IMR-90 (cell line): ENCODE results near the gene ZMIZ1. TPM values are rescaled to one million over a fixed set of nuclear protein-coding genes. Genes with fewer than 3 reads are reported as not detected.

Source experiments
- ATAC-seq: fragments of 200-7000 bp; cut with Tn5 transposase; 2 replicates; pipeline ENCODE4 v1.9.1; 2020; ENCODE audit warnings: low read depth, mild to moderate bottlenecking, moderate library complexity
- BruUV-seq: library from RNA; stranded (reverse); fragments of 400-500 nt; replicated peaks from 2 replicates; lab custom pipeline; 2021; lab: Mats Ljungman, UMichigan
- CTCF ChIA-PET: fragments of 300-600 bp; formaldehyde crosslinking; extraction: SDS; loops from one replicate; lab custom pipeline; 2021; ENCODE audit warnings: antibody characterized with exemption; lab: Yijun Ruan, JAX
- POLR2A ChIA-PET: fragments of 300-600 bp; sonication (Branson Sonifier 250); formaldehyde crosslinking; loops from one replicate; lab custom pipeline; 2022; ENCODE audit warnings: antibody characterized with exemption; ENCODE audit not compliant: unreplicated experiment; lab: Charles Lee
- DNase-seq: peaks from one replicate; pipeline ENCODE4 v3.0.0; 2013
- H2AFZ ChIP-seq: replicated peaks from 2 replicates; pipeline ENCODE3; 2013; ENCODE audit warnings: low read length, mild to moderate bottlenecking; ENCODE audit not compliant: poor library complexity
- H2AK5ac ChIP-seq: 2 replicates; pipeline ENCODE4 v1.6.1; 2013; ENCODE audit warnings: low read depth, low read length, inconsistent platforms
- H2AK9ac ChIP-seq: replicated peaks from 2 replicates; pipeline ENCODE3; 2013; ENCODE audit warnings: mild to moderate bottlenecking, low read depth, low read length, moderate library complexity; ENCODE audit not compliant: poor library complexity
- H2BK120ac ChIP-seq: 2 replicates; pipeline ENCODE4 v1.6.1; 2013; ENCODE audit warnings: low read depth, low read length, inconsistent platforms
- H2BK15ac ChIP-seq: 3 replicates; pipeline ENCODE4 v1.6.1; 2013; ENCODE audit warnings: low read depth, low read length, inconsistent platforms
- H2BK20ac ChIP-seq: 2 replicates; pipeline ENCODE4 v1.6.1; 2013; ENCODE audit warnings: low read depth, mild to moderate bottlenecking, inconsistent platforms, low read length, moderate library complexity
- H2BK5ac ChIP-seq: 2 replicates; pipeline ENCODE4 v1.6.1; 2013; ENCODE audit warnings: mild to moderate bottlenecking, low read depth, low read length, inconsistent platforms; ENCODE audit not compliant: poor library complexity, severe bottlenecking
- H3K14ac ChIP-seq: replicated peaks from 2 replicates; pipeline ENCODE4 v1.6.1; 2013; ENCODE audit warnings: low read depth, low read length, inconsistent platforms
- H3K18ac ChIP-seq: 2 replicates; pipeline ENCODE4 v1.6.1; 2013; ENCODE audit warnings: low read depth, low read length, control low read depth
- H3K23ac ChIP-seq: 2 replicates; pipeline ENCODE4 v1.6.1; 2013; ENCODE audit warnings: low read depth, low read length, inconsistent platforms
- H3K27ac ChIP-seq: 2 replicates; pipeline ENCODE4 v1.5.1; 2013; ENCODE audit warnings: mild to moderate bottlenecking, control low read depth, low read length; ENCODE audit not compliant: insufficient read depth
- H3K27me3 ChIP-seq: 2 replicates; pipeline ENCODE4 v1.6.1; 2013; ENCODE audit warnings: low read length; ENCODE audit not compliant: control insufficient read depth, insufficient read depth
- H3K36me3 ChIP-seq: 2 replicates; pipeline ENCODE4 v1.6.1; 2013; ENCODE audit warnings: low read length, mixed read lengths; ENCODE audit not compliant: control insufficient read depth, insufficient read depth
- H3K4ac ChIP-seq: 2 replicates; pipeline ENCODE4 v1.6.1; 2013; ENCODE audit warnings: low read depth, low read length, inconsistent platforms
- H3K4me1 ChIP-seq: 2 replicates; pipeline ENCODE4 v1.6.1; 2013; ENCODE audit warnings: low read length, mixed read lengths; ENCODE audit not compliant: control insufficient read depth, insufficient read depth
- H3K4me2 ChIP-seq: 2 replicates; pipeline ENCODE4 v1.6.1; 2013; ENCODE audit warnings: low read depth, mild to moderate bottlenecking, control low read depth, low read length, moderate library complexity
- H3K4me3 ChIP-seq: 2 replicates; pipeline ENCODE4 v1.5.1; 2013; ENCODE audit warnings: low read depth, mild to moderate bottlenecking, control low read depth, low read length, moderate library complexity; ENCODE audit not compliant: insufficient read depth
- H3K56ac ChIP-seq: 2 replicates; pipeline ENCODE4 v1.6.1; 2013; ENCODE audit warnings: low read length, inconsistent platforms; ENCODE audit not compliant: insufficient read depth; ENCODE audit errors: extremely low read depth
- H3K79me1 ChIP-seq, 2 experiments: 2 replicates each; pipeline ENCODE4 v1.6.1; 2013; ENCODE audit warnings: low read length in 2 of 2, inconsistent platforms in 1 of 2, low read depth in 1 of 2
- H3K9ac ChIP-seq: 2 replicates; pipeline ENCODE4 v1.6.1; 2013; ENCODE audit warnings: low read depth, low read length, control low read depth
- H3K9me1 ChIP-seq: 2 replicates; pipeline ENCODE4 v1.6.1; 2013; ENCODE audit warnings: low read length, inconsistent platforms; ENCODE audit not compliant: insufficient read depth
- H3K9me3 ChIP-seq: 2 replicates; pipeline ENCODE4 v1.6.1; 2013; ENCODE audit warnings: low read length; ENCODE audit not compliant: control insufficient read depth, insufficient read depth
- H4K20me1 ChIP-seq: 2 replicates; pipeline ENCODE4 v1.6.1; 2013; ENCODE audit warnings: low read length, inconsistent platforms; ENCODE audit not compliant: insufficient read depth
- H4K5ac ChIP-seq: 2 replicates; pipeline ENCODE4 v1.6.1; 2013; ENCODE audit warnings: mild to moderate bottlenecking, low read depth, low read length, control low read depth
- H4K8ac ChIP-seq, 2 experiments: 2 replicates each; pipeline ENCODE4 v1.6.1; 2013; ENCODE audit warnings: low read depth in 2 of 2, low read length in 2 of 2, control low read depth in 1 of 2, inconsistent platforms in 1 of 2
- H4K91ac ChIP-seq: 2 replicates; pipeline ENCODE4 v1.6.1; 2013; ENCODE audit warnings: low read depth, low read length, inconsistent platforms; ENCODE audit not compliant: insufficient read depth
- BHLHE40 ChIP-seq: fragments of 150-350 bp; IDR thresholded peaks from 2 replicates; pipeline ENCODE4 v1.6.1; 2016; ENCODE audit warnings: mild to moderate bottlenecking, low read depth, low read length
- CEBPB ChIP-seq: IDR thresholded peaks from 2 replicates; pipeline ENCODE4 v1.6.1; 2012; ENCODE audit warnings: low read depth, low read length, improper control_type of control experiment
- CHD1 ChIP-seq: IDR thresholded peaks from 2 replicates; pipeline ENCODE4 v1.6.1; 2012; ENCODE audit warnings: low read depth, low read length, improper control_type of control experiment
- ELK1 ChIP-seq: fragments of 150-350 bp; IDR thresholded peaks from 2 replicates; pipeline ENCODE4 v1.6.1; 2016; ENCODE audit warnings: low read depth, mild to moderate bottlenecking, low read length, moderate library complexity, borderline replicate concordance
- FOS ChIP-seq: fragments of 150-350 bp; IDR thresholded peaks from 2 replicates; pipeline ENCODE4 v1.6.1; 2016; ENCODE audit warnings: low read depth, low read length
- MAFK ChIP-seq: IDR thresholded peaks from 2 replicates; pipeline ENCODE4 v1.6.1; 2012; ENCODE audit warnings: low read depth, low read length, improper control_type of control experiment
- MAZ ChIP-seq: IDR thresholded peaks from 2 replicates; pipeline ENCODE4 v1.6.1; 2012; ENCODE audit warnings: low read depth, mild to moderate bottlenecking, low read length, improper control_type of control experiment, moderate library complexity, borderline replicate concordance
- MXI1 ChIP-seq: IDR thresholded peaks from 2 replicates; pipeline ENCODE4 v1.6.1; 2012; ENCODE audit warnings: low read depth, mild to moderate bottlenecking, low read length, moderate library complexity, borderline replicate concordance
- NFE2L2 ChIP-seq: fragments of 150-350 bp; IDR thresholded peaks from 2 replicates; pipeline ENCODE4 v1.6.1; 2016; ENCODE audit warnings: low read depth, mild to moderate bottlenecking, low read length
- POLR2A ChIP-seq: IDR thresholded peaks from 2 replicates; pipeline ENCODE4 v1.6.1; 2012; ENCODE audit warnings: mild to moderate bottlenecking, low read depth, low read length
- RAD21 ChIP-seq: IDR thresholded peaks from 2 replicates; pipeline ENCODE4 v1.6.1; 2012; ENCODE audit warnings: low read length, improper control_type of control experiment
- RCOR1 ChIP-seq: IDR thresholded peaks from 2 replicates; pipeline ENCODE4 v1.6.1; 2012; ENCODE audit warnings: mild to moderate bottlenecking, low read length, improper control_type of control experiment; ENCODE audit not compliant: insufficient replicate concordance
- RFX5 ChIP-seq: IDR thresholded peaks from 2 replicates; pipeline ENCODE4 v1.8.0; 2012; ENCODE audit warnings: low read depth, mild to moderate bottlenecking, low read length, moderate library complexity
- SMC3 ChIP-seq: fragments of 150-350 bp; IDR thresholded peaks from 2 replicates; pipeline ENCODE4 v1.6.1; 2016; ENCODE audit warnings: low read depth, mild to moderate bottlenecking, antibody characterized with exemption, low read length, moderate library complexity
- USF2 ChIP-seq: fragments of 150-350 bp; IDR thresholded peaks from 2 replicates; pipeline ENCODE4 v1.6.1; 2017; ENCODE audit warnings: mild to moderate bottlenecking, antibody characterized with exemption, low read length, low read depth
- WGBS, 2 experiments: methylation state at CpG; one replicate each; pipeline versions ENCODE4 v1.1.5 to v1.1.7; 2013; ENCODE audit warnings: missing lambda C conversion rate in 2 of 2; ENCODE audit not compliant: insufficient read length in 1 of 2; ENCODE audit errors: extremely low coverage in 2 of 2; 5-methylcytosine and 5-hydroxymethylcytosine counted together
- dilution Hi-C: fragments of 300-500 bp; cut with HindIII; formaldehyde crosslinking; loops from one replicate; pipeline ENCODE4 v1.14.3; 2018; ENCODE audit warnings: low sequenced_read_pairs; ENCODE audit not compliant: unreplicated experiment
- in situ Hi-C: fragments of 300-500 bp; cut with MboI; formaldehyde crosslinking; loops from 3 replicates; pipeline ENCODE4 v1.14.3; 2019; ENCODE audit warnings: low sequenced_read_pairs, inconsistent platforms, mixed read lengths
- intact Hi-C: fragments of 100-400 bp; cut with micrococcal nuclease; formaldehyde crosslinking; loops from 2 replicates; pipeline ENCODE4 v1.10.0; 2022
- polyA plus RNA-seq, 3 experiments: library from polyadenylated mRNA; depleted of rRNA; stranded (reverse); fragments of >200 nt; gene quantifications; 2 replicates each; pipeline ENCODE4 v1.2.3, GENCODE V29; 2012; ENCODE audit warnings: low replicate concordance in 1 of 3
- total RNA-seq: library from RNA; depleted of rRNA; stranded (reverse); fragments of >200 nt; gene quantifications from 2 replicates; pipeline ENCODE4 v1.2.3, GENCODE V29; 2012
- TF ChIP-seq, protein P1 (sequence below): conservative IDR thresholded peaks from 2 replicates; pipeline ENCODE4 v1.5.1; 2012; ENCODE audit warnings: mild to moderate bottlenecking, low read depth, low read length, improper control_type of control experiment

Gene ZMIZ1
- total and polyA plus RNA-seq, 2 of the 4 experiments (the other 2 are of a cell fraction): 6.6 to 48.7 TPM

DNA sequence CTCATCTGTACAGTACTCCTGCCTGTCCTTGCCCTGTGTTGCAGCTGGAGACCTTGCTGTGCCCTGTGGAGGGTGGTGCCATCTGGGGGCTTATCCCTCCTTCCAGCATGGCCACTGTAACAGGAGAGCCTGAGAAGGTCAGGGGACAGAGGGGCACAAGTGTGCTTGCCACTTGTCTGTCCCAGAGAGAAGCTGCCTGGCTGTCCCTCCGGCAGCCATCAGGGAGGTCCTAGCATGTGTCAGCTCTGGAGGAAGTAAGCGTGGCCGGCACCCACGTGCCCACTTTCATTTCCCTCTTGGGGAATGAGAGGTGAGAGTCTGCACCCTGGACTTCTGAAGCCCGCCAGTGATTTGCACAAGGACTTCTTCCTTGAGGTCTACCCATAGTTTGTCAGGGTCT, 181.5 kb downstream of the ZMIZ1 start:
- ChIA-PET POLR2A (no interaction called here), CTCF (no interaction called here)
- H3K4ac ChIP-seq: no peak overlapping the region
- no TSS peak for BruUV-seq
- no peak overlapping the region for H3K14ac ChIP-seq
- no peak overlapping the region for H2BK120ac ChIP-seq
- no peaks in the 10 kb centered on the region for H3K9me3 ChIP-seq
- H4K8ac ChIP-seq: no peak overlapping the region
- no peak overlapping the region for H3K27ac ChIP-seq
- H3K9me1 ChIP-seq: peaks cover 59% of the 10 kb centered on the region
- H4K20me1 ChIP-seq: peaks cover 100% of the 10 kb centered on the region
- H3K4me2 ChIP-seq: no peak overlapping the region
- DNase-seq (no peak), ATAC-seq (no peak)
- intact Hi-C loops (no loop called here), in situ Hi-C loops (no loop called here), dilution Hi-C loops (no loop called here)
- peaks cover 19% of the 10 kb centered on the region for H3K4me1 ChIP-seq
- H3K56ac ChIP-seq: no peak overlapping the region
- H3K4me3 ChIP-seq: no peak overlapping the region
- TF ChIP-seq MAFK (no peak), CHD1 (no peak), CEBPB (no peak), ELK1 (no peak), FOS (no peak), RAD21 (no peak), NFE2L2 (no peak), MXI1 (no peak), BHLHE40 (no peak), RFX5 (no peak), USF2 (no peak), MAZ (no peak), RCOR1 (no peak), SMC3 (no peak), POLR2A (no peak)
- TF ChIP-seq, protein P1, sequence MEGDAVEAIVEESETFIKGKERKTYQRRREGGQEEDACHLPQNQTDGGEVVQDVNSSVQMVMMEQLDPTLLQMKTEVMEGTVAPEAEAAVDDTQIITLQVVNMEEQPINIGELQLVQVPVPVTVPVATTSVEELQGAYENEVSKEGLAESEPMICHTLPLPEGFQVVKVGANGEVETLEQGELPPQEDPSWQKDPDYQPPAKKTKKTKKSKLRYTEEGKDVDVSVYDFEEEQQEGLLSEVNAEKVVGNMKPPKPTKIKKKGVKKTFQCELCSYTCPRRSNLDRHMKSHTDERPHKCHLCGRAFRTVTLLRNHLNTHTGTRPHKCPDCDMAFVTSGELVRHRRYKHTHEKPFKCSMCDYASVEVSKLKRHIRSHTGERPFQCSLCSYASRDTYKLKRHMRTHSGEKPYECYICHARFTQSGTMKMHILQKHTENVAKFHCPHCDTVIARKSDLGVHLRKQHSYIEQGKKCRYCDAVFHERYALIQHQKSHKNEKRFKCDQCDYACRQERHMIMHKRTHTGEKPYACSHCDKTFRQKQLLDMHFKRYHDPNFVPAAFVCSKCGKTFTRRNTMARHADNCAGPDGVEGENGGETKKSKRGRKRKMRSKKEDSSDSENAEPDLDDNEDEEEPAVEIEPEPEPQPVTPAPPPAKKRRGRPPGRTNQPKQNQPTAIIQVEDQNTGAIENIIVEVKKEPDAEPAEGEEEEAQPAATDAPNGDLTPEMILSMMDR: no peak
- no peak overlapping the region for H2BK20ac ChIP-seq
- peaks cover 30 to 98% of the 10 kb centered on the region in 2 experiments for H3K79me1 ChIP-seq
- no peak overlapping the region for H2AK9ac ChIP-seq
- no peak overlapping the region; the same call in 1 of the 2 replicates for H3K23ac ChIP-seq
- no peak overlapping the region for H4K91ac ChIP-seq
- 86% methylated on average over 3 of the region's 5 CpGs; no CpG with 5 or more reads in 1 of the 2 experiments for WGBS, 2 experiments
- H3K9ac ChIP-seq: no peak overlapping the region
- no peak overlapping the region for H3K18ac ChIP-seq
- H4K5ac ChIP-seq: no peak overlapping the region
- H2AFZ ChIP-seq: no peak overlapping the region
- no peak overlapping the region for H2AK5ac ChIP-seq
- no peak overlapping the region for H2BK15ac ChIP-seq
- H2BK5ac ChIP-seq: no peak overlapping the region
- H3K27me3 ChIP-seq: no peaks in the 10 kb centered on the region
- H3K36me3 ChIP-seq: peaks cover 9% of the 10 kb centered on the region
